GM21360 (cell line): Measurements from ENCODE around the gene CAV2.
A peak's percentile ranks its signal among the peaks of the same experiment; 100 is the strongest.

ENCODE experiments used
- ATAC-seq: cut with Tn5 transposase; IDR thresholded peaks from one replicate; pipeline ENCODE4 v1.9.1; 2021; ENCODE audit warnings: mild to moderate bottlenecking, moderate library complexity; ENCODE audit not compliant: unreplicated experiment

CAV2 gene

DNA sequence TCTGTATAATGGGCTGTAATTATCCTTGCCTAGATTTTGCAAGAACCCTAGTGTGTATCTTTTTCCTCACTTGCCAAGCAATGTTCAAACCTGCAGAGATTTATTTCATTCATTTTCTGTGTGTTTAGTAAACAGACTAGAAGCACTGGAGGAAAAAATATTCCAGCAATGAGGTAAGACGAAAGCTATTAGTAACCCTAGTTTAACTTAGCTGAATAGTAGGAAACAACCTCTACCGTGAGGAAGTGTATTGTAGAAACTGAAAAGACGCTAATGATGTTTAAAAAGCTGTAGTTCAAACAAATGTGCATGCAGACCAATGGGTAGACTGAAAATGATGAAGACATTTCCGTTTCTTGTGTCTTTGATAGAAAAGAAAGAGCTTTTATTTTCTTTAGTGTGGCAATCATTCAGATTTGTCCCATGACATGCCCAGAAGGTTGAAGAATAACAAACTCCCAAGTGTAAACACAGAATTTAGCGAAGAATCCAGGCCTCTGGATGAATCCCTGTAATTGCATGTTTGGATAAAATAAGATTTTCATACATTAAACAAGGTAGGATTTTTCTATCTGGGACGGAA, 46.0 kb downstream of the CAV2 start:
- ATAC-seq: no peak

DNA sequence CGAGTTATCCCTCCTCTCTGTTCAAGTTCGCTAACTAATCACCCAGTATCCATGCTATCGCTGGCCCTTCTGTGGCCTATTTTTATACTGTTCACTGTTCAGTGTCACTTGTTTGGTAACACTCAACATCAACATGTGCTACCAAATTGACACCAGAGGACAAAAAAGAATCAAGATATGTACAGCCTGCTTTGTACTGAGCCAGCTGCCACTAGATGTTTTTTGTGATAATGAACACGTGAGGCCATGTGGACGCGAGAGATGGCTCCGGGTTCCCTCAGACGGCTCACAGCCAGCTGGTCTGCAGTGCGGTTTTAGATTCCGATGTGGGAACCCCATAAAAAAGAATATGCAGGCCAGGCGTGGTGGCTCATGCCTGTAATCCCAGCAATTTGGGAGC, 46.5 kb downstream of the CAV2 start:
- ATAC-seq: no peak

DNA sequence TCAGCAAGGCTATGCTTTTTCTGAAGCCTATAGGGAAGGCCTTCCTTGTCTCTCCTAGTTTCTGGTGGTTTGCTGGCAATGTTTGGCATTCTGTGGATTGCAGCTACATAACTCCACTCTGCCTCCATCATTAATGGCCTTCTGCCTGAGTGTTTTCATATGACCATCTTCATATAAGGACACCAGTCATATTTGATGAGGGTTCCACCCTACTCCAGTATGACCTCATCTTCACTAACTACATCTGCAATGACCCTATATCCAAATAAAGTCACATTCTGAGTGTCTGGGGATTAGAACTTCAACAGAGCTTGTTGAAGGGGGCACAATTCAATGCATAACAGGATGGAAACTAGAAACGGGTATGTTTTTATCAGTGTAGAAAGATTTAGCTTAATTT, 47.4 kb downstream of the CAV2 start:
- ATAC-seq: no peak

DNA sequence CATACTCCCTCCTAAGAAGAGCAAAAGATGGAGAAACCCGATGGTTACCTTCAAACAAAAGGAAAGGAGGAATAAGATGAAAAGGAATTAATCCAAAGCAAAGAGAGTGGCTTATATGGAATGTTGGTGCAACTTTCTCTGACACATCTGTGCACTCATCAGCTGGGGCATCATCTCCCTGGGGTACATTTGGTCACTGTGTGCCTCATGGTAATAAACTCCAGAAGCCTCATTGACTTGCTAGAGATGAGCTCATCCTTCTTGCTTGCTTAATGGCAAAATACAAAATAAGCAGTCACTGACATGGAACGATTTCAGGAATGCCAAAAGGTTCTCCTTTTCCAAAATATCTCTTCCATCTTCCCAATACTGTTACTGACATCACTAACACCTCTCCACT, 47.8 kb downstream of the CAV2 start:
- ATAC-seq: no peak

DNA sequence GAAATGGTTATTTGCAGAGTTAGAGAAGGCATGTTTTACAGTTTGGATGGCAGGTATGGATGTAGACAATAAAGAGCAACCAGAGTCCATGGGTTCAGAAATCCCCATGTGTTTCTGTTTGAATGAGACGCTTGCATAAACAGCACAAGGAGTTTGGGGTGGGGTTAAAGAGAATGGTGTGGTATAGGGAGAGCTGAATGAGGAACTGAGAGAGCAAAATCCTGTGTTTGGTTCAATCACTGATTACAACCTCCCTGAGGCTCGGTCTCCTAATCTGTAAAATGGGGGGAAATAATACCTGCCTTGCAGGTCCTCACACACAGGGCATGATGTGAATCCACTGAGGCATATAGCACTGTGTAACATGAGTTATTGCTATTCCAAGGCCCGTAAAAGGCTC, 49.0 kb downstream of the CAV2 start:
- peak; percentile 93 for ATAC-seq

DNA sequence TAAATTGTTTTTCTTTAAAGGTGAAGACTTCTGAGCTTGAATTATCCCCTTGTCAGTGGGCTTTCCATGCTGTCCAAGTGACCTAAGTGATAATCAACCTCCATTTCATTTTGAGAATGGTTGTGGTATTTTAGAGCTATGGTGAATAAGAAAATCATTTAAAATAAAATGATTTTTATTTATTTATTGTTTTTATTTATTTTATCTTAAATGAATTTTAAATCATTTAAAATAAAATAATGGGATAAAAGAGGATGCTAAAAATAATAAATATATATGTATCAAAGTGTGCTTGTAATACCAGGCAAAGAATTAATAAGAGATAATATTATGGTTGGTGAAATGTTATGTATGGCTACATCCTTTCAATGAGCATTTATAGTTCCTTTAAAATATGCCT, 49.8 kb downstream of the CAV2 start:
- ATAC-seq: no peak

DNA sequence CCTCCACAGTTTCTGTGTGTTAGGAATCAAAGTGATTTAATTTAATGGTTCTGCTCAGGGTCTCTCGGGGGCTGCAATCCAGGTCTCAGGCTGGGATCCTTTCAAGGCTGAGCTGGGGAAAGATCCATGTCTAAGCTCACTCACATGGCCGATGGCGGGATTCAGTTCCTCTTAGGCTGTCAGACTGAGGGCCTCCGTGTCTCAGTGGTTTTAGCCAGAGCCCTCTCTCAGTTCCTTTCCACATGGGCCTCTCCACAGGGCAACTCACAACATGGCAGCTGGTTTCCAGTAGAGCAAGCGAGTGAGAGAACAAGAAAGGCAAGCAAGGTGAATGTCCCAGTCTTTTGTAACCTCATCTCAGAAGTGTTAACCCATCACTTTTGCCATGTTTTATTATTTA, 52.2 kb downstream of the CAV2 start:
- no peak for ATAC-seq

DNA sequence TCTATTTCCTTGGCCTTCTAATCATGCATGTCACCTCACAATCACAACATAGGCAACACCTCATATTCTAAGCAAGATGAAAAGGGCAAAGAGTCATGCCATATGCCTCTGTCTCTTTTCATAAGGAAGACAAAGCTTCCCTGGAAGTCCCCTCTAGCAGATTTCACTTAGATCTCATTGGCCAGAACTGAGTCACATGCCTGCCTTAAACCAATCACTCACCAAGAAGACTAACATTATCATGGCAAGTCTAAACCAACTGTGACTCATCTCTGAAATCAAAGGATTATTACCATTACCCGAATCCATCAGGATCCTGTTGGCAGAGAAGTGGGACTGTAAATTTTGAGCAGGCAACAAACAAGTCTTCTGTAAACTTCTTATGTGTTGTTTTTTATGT, 53.1 kb downstream of the CAV2 start:
- no peak for ATAC-seq

DNA sequence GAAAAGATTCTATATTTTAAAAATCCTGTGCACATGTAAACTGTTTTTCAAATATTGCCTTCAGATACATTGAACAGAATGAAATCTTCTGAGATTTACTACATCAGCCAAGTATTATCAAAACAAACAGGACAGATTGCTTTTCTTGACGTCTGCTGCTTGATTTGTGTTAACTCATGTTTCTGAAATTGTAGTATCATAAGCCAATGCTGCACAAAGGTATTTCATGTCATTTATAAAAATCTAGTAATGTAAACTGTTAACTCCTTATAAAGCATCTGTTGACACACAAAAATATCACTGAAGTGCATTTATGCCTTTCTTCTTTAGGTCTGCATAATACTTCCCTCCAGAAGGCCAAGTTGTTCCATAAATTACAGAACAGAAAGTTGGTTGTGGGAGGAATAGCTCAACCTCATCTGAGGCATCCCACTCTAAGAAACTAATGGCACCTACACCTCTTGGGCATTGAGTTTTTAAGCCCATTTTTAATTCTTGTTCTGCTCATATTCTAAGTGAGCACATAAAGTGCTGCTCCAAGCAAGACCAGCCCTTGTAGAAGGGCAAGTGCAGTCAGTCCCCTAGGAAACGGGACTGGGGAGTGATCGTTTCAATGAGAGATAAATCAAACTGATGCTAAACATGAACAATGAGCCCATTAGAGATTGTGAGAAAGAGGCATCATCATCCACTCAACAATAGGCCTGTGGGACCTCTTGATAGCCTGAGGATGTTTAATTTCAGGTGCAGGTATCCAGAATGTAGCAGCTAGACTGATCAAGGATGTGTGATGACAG, 53.8 kb downstream of the CAV2 start:
- ATAC-seq: no peak

DNA sequence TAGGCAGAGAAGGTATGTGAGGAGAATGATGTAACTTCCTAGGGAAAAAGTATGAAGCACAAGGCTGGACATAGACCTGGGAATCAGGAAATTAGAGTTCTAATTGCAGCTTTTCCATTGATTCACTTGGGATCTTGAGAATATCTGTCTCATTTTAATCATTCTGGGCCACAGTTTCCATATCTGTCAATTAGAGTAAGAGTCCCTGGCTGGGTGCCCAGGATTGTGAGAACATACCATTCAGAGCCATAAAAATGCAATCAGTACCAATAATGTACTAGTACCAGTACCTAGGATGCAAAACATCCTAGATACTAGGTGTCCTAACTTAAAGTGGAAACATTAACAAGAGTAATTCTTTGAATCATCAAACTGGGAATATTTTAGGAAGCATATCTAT, 54.9 kb downstream of the CAV2 start:
- no peak for ATAC-seq

DNA sequence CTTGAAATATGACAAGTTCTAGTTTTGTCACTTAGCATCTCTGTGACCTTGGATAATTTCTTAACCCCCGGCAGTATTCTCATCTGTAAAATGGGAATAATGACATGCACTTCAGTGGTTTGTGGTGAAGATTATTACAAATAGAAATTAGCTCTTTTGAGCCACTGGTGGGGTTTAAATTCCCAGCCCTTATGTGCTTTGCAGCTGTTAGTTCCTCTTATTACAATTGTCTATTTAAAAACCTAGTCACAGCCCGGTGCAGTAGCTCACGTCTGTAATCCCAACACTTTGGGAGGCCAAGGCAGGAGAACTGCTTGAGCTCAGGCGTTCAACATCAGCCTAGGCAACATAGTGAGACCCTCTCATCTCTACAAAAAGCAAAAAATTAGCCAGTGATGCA, 55.4 kb downstream of the CAV2 start:
- no peak for ATAC-seq

DNA sequence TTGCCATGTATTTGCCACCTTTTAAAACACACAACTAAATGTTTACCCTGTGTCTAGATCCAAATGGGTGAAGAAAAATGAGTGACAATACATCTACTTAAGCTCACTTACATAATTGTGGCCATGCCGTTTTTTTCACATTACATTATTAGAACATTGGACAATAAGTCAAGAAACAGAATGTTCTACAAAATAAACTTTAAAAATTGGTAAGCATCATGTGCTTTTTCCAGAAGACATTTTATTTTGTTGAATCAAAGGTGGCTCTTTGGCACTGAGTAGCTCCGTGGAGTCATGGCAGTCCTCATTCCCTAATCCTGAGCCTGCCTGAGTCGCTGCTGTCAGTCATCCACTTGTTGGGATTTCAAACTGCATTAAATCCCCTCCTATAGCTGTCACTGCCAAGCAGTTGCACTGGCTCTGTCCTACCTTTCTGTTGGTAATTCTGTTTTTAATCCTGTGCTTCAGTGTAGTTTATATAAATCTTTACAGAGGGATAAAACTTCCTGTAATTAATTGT, 57.6 kb downstream of the CAV2 start:
- ATAC-seq: no peak

DNA sequence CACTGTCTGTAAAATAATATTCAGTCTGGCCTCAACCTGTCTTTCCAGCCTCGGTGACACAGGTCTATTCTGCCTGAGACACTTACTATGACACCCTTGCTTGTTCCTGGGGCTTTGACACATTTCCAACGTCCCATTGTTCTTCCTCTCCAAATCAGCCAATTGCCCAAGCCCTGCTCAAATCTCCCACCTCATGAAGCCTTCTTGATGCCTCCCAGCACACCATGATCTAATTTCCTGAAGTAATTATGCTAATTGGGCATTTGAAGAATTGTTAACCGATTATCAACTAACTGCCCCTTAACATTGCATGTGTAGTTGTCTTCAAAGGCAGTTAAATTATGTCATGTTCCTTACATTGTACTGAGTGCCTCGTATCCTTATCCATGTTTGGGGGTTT, 58.4 kb downstream of the CAV2 start:
- no peak for ATAC-seq
